SU-DHL-6 (cell line): ENCODE measurements around the gene MKI67.

ENCODE experiments used
- EZH2phosphoT487 ChIP-seq: fragments of 200-600 bp; sonication (generic), shearing (Covaris generic); conservative IDR thresholded peaks from 2 replicates; pipeline ENCODE4 v1.6.1; 2018; ENCODE audit warnings: mild to moderate bottlenecking, antibody characterized with exemption, low read length, moderate library complexity, mixed read lengths
- TF ChIP-seq, protein P1 (sequence below): fragments of 200-600 bp; sonication (generic); IDR thresholded peaks from one replicate; pipeline ENCODE4 v1.5.1; 2017; ENCODE audit warnings: antibody characterized with exemption, mild to moderate bottlenecking, low read length, moderate library complexity; ENCODE audit not compliant: insufficient read depth, poor library complexity, severe bottlenecking

DNA sequence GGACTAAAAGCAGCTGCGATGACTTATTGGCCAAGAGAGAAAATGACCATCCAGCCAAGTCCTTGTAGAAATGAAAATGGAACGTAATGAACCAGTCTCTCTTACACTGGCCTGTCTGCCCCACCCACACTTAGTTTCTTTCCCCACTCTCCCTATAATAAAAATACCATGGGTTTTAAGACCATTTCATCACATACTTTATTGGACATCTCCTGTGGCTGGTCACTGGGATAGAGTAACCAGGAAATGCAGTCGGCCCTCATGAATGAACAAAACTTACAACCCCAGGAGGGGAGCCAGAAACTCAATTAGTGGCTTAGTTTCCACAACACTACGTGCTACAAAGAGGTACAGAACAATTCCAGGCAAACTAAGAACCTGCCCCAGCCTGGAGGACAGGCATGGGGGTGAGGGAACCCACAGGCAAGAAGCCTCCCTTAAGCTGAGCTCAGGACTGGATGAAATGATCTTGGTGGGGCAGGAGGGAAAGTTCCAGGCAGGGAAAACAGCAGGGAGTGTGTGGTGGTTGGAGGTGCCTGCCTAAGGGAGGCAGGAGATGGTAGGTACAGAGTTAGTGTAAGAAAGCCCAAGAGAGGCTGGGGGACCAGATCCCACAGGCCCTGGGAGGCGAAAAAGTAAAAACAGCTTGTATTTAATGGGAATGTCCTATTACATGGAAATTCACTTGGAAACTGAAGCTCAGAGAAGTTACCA lies 29.6 kb downstream of the MKI67 start:
- TF ChIP-seq, protein P1, sequence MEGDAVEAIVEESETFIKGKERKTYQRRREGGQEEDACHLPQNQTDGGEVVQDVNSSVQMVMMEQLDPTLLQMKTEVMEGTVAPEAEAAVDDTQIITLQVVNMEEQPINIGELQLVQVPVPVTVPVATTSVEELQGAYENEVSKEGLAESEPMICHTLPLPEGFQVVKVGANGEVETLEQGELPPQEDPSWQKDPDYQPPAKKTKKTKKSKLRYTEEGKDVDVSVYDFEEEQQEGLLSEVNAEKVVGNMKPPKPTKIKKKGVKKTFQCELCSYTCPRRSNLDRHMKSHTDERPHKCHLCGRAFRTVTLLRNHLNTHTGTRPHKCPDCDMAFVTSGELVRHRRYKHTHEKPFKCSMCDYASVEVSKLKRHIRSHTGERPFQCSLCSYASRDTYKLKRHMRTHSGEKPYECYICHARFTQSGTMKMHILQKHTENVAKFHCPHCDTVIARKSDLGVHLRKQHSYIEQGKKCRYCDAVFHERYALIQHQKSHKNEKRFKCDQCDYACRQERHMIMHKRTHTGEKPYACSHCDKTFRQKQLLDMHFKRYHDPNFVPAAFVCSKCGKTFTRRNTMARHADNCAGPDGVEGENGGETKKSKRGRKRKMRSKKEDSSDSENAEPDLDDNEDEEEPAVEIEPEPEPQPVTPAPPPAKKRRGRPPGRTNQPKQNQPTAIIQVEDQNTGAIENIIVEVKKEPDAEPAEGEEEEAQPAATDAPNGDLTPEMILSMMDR = no peak
- no peak for TF ChIP-seq EZH2phosphoT487
